Keratinocyte (primary cell): ENCODE data around the gene SLC13A1. TPM values are rescaled to one million over a fixed set of nuclear protein-coding genes. Genes with fewer than 3 reads are reported as not detected.
"Not testable (repeated sequence)": the region's sequence is repeated elsewhere in the genome, so short reads cannot be mapped to it uniquely, and the experiment has no call there.

Source experiments
- DNase-seq: peaks from one replicate; pipeline ENCODE4 v3.0.0-alpha.2; 2011; ENCODE audit warnings: low read depth, missing footprints, low spot score
- FAIRE-seq: peaks from 2 replicates; lab custom pipeline; 2011; peaks lifted over from hg19 to GRCh38; lab: Jason Lieb, UNC
- H2AFZ ChIP-seq: 2 replicates; pipeline ENCODE4 v1.6.0; 2012; ENCODE audit warnings: low read length, control low read depth, inconsistent platforms; ENCODE audit not compliant: control insufficient read depth
- H3K27ac ChIP-seq: 2 replicates; pipeline ENCODE4 v1.5.1; 2011; ENCODE audit warnings: low read length; ENCODE audit not compliant: control insufficient read depth, insufficient read depth
- H3K27me3 ChIP-seq: 3 replicates; pipeline ENCODE4 v1.6.0; 2011; ENCODE audit warnings: low read length; ENCODE audit not compliant: control insufficient read depth, insufficient read depth; ENCODE audit errors: extremely low read depth
- H3K36me3 ChIP-seq, 2 experiments: 2 replicates in 1 of 2; 3 replicates in 1 of 2; pipeline ENCODE4 v1.5.1; 2011; ENCODE audit warnings: low read length in 2 of 2, mild to moderate bottlenecking in 1 of 2; ENCODE audit not compliant: control insufficient read depth in 2 of 2, insufficient read depth in 2 of 2; ENCODE audit errors: extremely low read depth in 1 of 2
- H3K4me1 ChIP-seq: 3 replicates; pipeline ENCODE4 v1.5.1; 2011; ENCODE audit warnings: low read length; ENCODE audit not compliant: control insufficient read depth, insufficient read depth; ENCODE audit errors: extremely low read depth
- H3K4me2 ChIP-seq: 3 replicates; pipeline ENCODE4 v1.6.0; 2011; ENCODE audit warnings: low read depth, low read length; ENCODE audit not compliant: control insufficient read depth, insufficient read depth; ENCODE audit errors: extremely low read depth
- H3K4me3 ChIP-seq, 3 experiments: fragments of 200-600 bp in 1 of 3; sonication (generic) in 1 of 3; 2 replicates in 2 of 3; 3 replicates in 1 of 3; pipeline ENCODE4 v1.5.1; 2011 to 2016; ENCODE audit warnings: low read length in 3 of 3, mild to moderate bottlenecking in 3 of 3, control low read depth in 2 of 3, inconsistent platforms in 1 of 3, low read depth in 1 of 3, mixed read lengths in 1 of 3, mixed run types in 1 of 3, moderate library complexity in 1 of 3; ENCODE audit not compliant: control insufficient read depth in 2 of 3, insufficient read depth in 2 of 3; ENCODE audit errors: extremely low read depth in 1 of 3
- H3K79me2 ChIP-seq: 2 replicates; pipeline ENCODE4 v1.6.0; 2012; ENCODE audit warnings: low read length; ENCODE audit not compliant: control insufficient read depth, insufficient read depth
- H3K9ac ChIP-seq: 3 replicates; pipeline ENCODE4 v1.6.0; 2011; ENCODE audit warnings: low read length; ENCODE audit not compliant: control insufficient read depth, insufficient read depth; ENCODE audit errors: extremely low read depth
- H3K9me1 ChIP-seq: 3 replicates; pipeline ENCODE4 v1.6.0; 2011; ENCODE audit warnings: low read length; ENCODE audit not compliant: control insufficient read depth, insufficient read depth; ENCODE audit errors: extremely low read depth
- H3K9me3 ChIP-seq: 2 replicates; pipeline ENCODE4 v1.5.1; 2012; ENCODE audit warnings: low read depth, low read length; ENCODE audit not compliant: control insufficient read depth
- H4K20me1 ChIP-seq: 3 replicates; pipeline ENCODE4 v1.6.0; 2011; ENCODE audit warnings: low read length; ENCODE audit not compliant: control insufficient read depth, insufficient read depth; ENCODE audit errors: extremely low read depth
- CTCF ChIP-seq, 3 experiments: IDR thresholded peaks in 1 of 3; conservative IDR thresholded peaks in 1 of 3; optimal IDR thresholded peaks in 1 of 3; 2 replicates in 2 of 3; 3 replicates in 1 of 3; pipeline versions ENCODE3 to v1.5.1; 2011; ENCODE audit warnings: low read length in 3 of 3, mild to moderate bottlenecking in 3 of 3, moderate library complexity in 2 of 3, control low read depth in 1 of 3, inconsistent platforms in 1 of 3; ENCODE audit not compliant: insufficient read depth in 2 of 3; ENCODE audit errors: extremely low read depth in 1 of 3
- EZH2 ChIP-seq: IDR thresholded peaks from one replicate; pipeline ENCODE4 v1.6.1; 2012; ENCODE audit warnings: inconsistent platforms, mild to moderate bottlenecking, low read length, moderate library complexity
- dilution Hi-C: fragments of 300-500 bp; cut with MboI; formaldehyde crosslinking; loops from one replicate; pipeline ENCODE4 v1.7.0; 2020; ENCODE audit warnings: low sequenced_read_pairs; ENCODE audit not compliant: extremely low pct_ligation_motif_present
- polyA plus RNA-seq, 5 experiments: library from polyadenylated mRNA; depleted of rRNA in 3 of 5; stranded (reverse) in 3 of 5; stranded (forward) in 1 of 5; unstranded in 1 of 5; fragments of >200 nt; gene quantifications; 1 replicate in 1 of 5; 2 replicates in 3 of 5; 3 replicates in 1 of 5; pipeline versions ENCODE4 v1.2.1 to v1.2.3, GENCODE V29; 2011 to 2012; ENCODE audit warnings: missing spikeins in 2 of 5, low read depth in 1 of 5, low replicate concordance in 1 of 5

The SLC13A1 gene
- polyA plus RNA-seq, 1 donor (not counting 4 experiments of a cell fraction or from before 2014, with no cell fraction given): not detected

- TF ChIP-seq CTCF (optimal IDR thresholded peaks at IDR 0.05 in 1 of 3, IDR thresholded peaks at IDR 0.05 in 1 of 3, conservative IDR thresholded peaks at IDR 0.05 in 1 of 3; ENCODE audit: extremely low read depth in 1 of 3, insufficient read depth in 2 of 3, low read length in 3 of 3): no peak
- TF ChIP-seq EZH2: no peak
- Histone ChIP-seq H3K4me2 (no peak overlapping the region), H3K9me3 (no peaks in the 10 kb centered on the region), H3K4me3 (no peak overlapping the region), H3K4me1 (no peaks in the 10 kb centered on the region), H2AFZ (no peak overlapping the region), H3K27ac (no peak overlapping the region), H3K9me1 (no peaks in the 10 kb centered on the region), H3K9ac (no peak overlapping the region), H3K36me3 (no peaks in the 10 kb centered on the region), H3K27me3 (no peaks in the 10 kb centered on the region), H4K20me1 (no peaks in the 10 kb centered on the region), H3K79me2 (no peaks in the 10 kb centered on the region)
- no peak for DNase-seq
- dilution Hi-C loops: no loop called here
- no peak for FAIRE-seq
Measured at GRCh38 chr7:123230147-123230546, 30.4 kb upstream of the SLC13A1 start.

GRCh38 chr7:123229426-123229825 lies 29.7 kb upstream of the SLC13A1 start:
- Histone ChIP-seq H3K4me3 (no peak overlapping the region), H3K79me2 (no peaks in the 10 kb centered on the region), H3K27me3 (no peaks in the 10 kb centered on the region), H3K4me1 (no peaks in the 10 kb centered on the region), H3K36me3 (no peaks in the 10 kb centered on the region), H3K9me1 (no peaks in the 10 kb centered on the region), H3K4me2 (no peak overlapping the region), H3K9ac (no peak overlapping the region), H3K27ac (no peak overlapping the region), H3K9me3 (no peaks in the 10 kb centered on the region), H2AFZ (no peak overlapping the region), H4K20me1 (no peaks in the 10 kb centered on the region)
- no peak for FAIRE-seq
- dilution Hi-C loops: no loop called here
- DNase-seq: no peak
- no peak for TF ChIP-seq EZH2
- no peak for TF ChIP-seq CTCF (optimal IDR thresholded peaks at IDR 0.05 in 1 of 3, IDR thresholded peaks at IDR 0.05 in 1 of 3, conservative IDR thresholded peaks at IDR 0.05 in 1 of 3; ENCODE audit: extremely low read depth in 1 of 3, insufficient read depth in 2 of 3, low read length in 3 of 3)

GRCh38 chr7:123227666-123228065 lies 27.9 kb upstream of the SLC13A1 start:
- H3K4me1 ChIP-seq, H3K36me3 ChIP-seq, dilution Hi-C loops, H4K20me1 ChIP-seq, H3K27me3 ChIP-seq, FAIRE-seq, H3K27ac ChIP-seq, H3K9me1 ChIP-seq, H3K4me2 ChIP-seq, DNase-seq, H2AFZ ChIP-seq, H3K9ac ChIP-seq, H3K79me2 ChIP-seq, H3K9me3 ChIP-seq, H3K4me3 ChIP-seq: not testable (repeated sequence)
